Kidney (tissue), 14 donors: ENCODE data around the gene ERCC4. TPM values are rescaled to one million over a fixed set of nuclear protein-coding genes. Genes with fewer than 3 reads are reported as not detected.

ENCODE experiments used
- DNase-seq, 5 donors: peaks; one replicate each; pipeline ENCODE4 v3.0.0-alpha.2; 2013 to 2020
- FAIRE-seq: peaks from 2 replicates; lab custom pipeline; 2012; peaks lifted over from hg19 to GRCh38; lab: Jason Lieb, UNC
- H3K27ac ChIP-seq, 2 donors: one replicate each; pipeline ENCODE4 v1.7.0; 2013; ENCODE audit warnings: low read depth in 2 of 2, low read length in 2 of 2, inconsistent platforms in 1 of 2
- H3K27me3 ChIP-seq: one replicate; pipeline ENCODE4 v1.7.1; 2013; ENCODE audit warnings: low read length, inconsistent platforms; ENCODE audit not compliant: control insufficient read depth, insufficient read depth
- H3K36me3 ChIP-seq, 3 donors: one replicate each; pipeline versions ENCODE4 v1.7.0 to v1.7.1; 2013; ENCODE audit warnings: low read length in 3 of 3, control low read depth in 1 of 3, inconsistent platforms in 1 of 3; ENCODE audit not compliant: insufficient read depth in 3 of 3, control insufficient read depth in 2 of 3
- H3K4me1 ChIP-seq, 3 donors: one replicate each; pipeline versions ENCODE4 v1.7.0 to v1.7.1; 2013; ENCODE audit warnings: low read length in 3 of 3, inconsistent platforms in 1 of 3, low read depth in 1 of 3; ENCODE audit not compliant: control insufficient read depth in 2 of 3, insufficient read depth in 2 of 3
- H3K4me3 ChIP-seq, 3 donors: one replicate each; pipeline versions ENCODE4 v1.7.0 to v1.8.1; 2013; ENCODE audit warnings: low read length in 3 of 3, control low read depth in 1 of 3, inconsistent platforms in 1 of 3
- H3K9ac ChIP-seq, 3 donors: one replicate each; pipeline versions ENCODE4 v1.7.0 to v1.7.1; 2013; ENCODE audit warnings: low read length in 3 of 3, control low read depth in 1 of 3, inconsistent platforms in 1 of 3
- H3K9me3 ChIP-seq, 3 donors: one replicate each; pipeline versions ENCODE4 v1.7.0 to v1.7.1; 2013; ENCODE audit warnings: low read length in 3 of 3, control low read depth in 1 of 3, inconsistent platforms in 1 of 3; ENCODE audit not compliant: control insufficient read depth in 2 of 3, insufficient read depth in 1 of 3
- intact Hi-C: fragments of 100-400 bp; cut with DNase I; formaldehyde crosslinking; loops from one replicate; pipeline ENCODE4 v1.11.1; 2022
- polyA plus RNA-seq: library from polyadenylated mRNA; stranded (reverse); fragments of 350-450 nt; fragmentation: Illumina TruSeq; extraction: RNeasy Lipid Tissue Mini Kit (QIAGEN cat#74804); gene quantifications from one replicate; pipeline ENCODE4 v1.2.3, GENCODE V29; 2014; ENCODE audit warnings: low read depth, low replicate concordance; ENCODE audit not compliant: insufficient read depth
- total RNA-seq: library from RNA; stranded (reverse); fragmentation: NEBNext Ultra II Directional; extraction: Animal tissue kit (Norgen Biotek cat#: 25700); gene quantifications from one replicate; pipeline ENCODE4 v1.2.1, GENCODE V29; 2021
- TF ChIP-seq, protein P1 (sequence below): IDR thresholded peaks from 3 replicates; pipeline ENCODE4 v1.5.1; 2012; ENCODE audit warnings: mild to moderate bottlenecking, moderate library complexity, borderline replicate concordance; ENCODE audit not compliant: insufficient read depth; ENCODE audit errors: extremely low read depth
- donor health status: control.
- donor health status: control.
- donor health status: control.
- donor health status: control.
- donor health status: control.
- donor health status: DM: yes; HTN: yes; CAD: no.
- donor health status: Normal renal cell carcinoma (clear cell type).

Gene ERCC4
- total and polyA plus RNA-seq, 2 donors from 2014 or later, result 2.0 to 10.5 TPM

GRCh38 chr16:13919330-13919682 lies 648 bp upstream of the ERCC4 start:
- Histone ChIP-seq H3K36me3 (no peaks in the 10 kb centered on the region), H3K27ac (peak overlapping the region in 1 of 2 donors; percentile 38), H3K4me3 (peak overlapping the region; percentile 43 to 62 (median 52)), H3K9ac (peak overlapping the region; percentile 14 to 77 (median 19)), H3K27me3 (no peaks in the 10 kb centered on the region), H3K4me1 (peaks cover 0 to 11% (median 9%) of the 10 kb centered on the region in 3 donors), H3K9me3 (no peaks in the 10 kb centered on the region)
- DNase-seq, result peak in 1 of 5 donors; percentile 73
- no peak for FAIRE-seq
- TF ChIP-seq, protein P1, sequence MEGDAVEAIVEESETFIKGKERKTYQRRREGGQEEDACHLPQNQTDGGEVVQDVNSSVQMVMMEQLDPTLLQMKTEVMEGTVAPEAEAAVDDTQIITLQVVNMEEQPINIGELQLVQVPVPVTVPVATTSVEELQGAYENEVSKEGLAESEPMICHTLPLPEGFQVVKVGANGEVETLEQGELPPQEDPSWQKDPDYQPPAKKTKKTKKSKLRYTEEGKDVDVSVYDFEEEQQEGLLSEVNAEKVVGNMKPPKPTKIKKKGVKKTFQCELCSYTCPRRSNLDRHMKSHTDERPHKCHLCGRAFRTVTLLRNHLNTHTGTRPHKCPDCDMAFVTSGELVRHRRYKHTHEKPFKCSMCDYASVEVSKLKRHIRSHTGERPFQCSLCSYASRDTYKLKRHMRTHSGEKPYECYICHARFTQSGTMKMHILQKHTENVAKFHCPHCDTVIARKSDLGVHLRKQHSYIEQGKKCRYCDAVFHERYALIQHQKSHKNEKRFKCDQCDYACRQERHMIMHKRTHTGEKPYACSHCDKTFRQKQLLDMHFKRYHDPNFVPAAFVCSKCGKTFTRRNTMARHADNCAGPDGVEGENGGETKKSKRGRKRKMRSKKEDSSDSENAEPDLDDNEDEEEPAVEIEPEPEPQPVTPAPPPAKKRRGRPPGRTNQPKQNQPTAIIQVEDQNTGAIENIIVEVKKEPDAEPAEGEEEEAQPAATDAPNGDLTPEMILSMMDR, result peak; percentile 40
- intact Hi-C loops, result no loop called here

DNA sequence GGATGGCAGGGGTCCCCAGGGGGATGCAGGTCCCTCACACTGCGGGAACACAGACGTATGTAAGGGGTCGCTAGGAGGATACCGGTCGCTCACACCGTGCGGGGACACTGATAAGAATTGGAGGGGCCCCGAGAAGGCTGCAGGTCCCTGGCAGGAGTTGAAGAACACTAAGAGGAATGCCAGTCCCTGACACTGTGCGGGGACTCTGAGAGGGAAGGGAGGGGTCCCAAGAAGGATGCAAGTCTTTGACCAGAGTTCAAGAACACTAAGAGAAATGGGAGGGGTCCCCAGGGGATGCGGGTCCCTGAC lies 510 bp downstream of the ERCC4 start:
- intact Hi-C loops, result no loop called here
- H3K27me3 ChIP-seq, result no peaks in the 10 kb centered on the region
- DNase-seq (no peak), FAIRE-seq (no peak)
- TF ChIP-seq, protein P1, result no peak
- peak overlapping the region; percentile 55 to 99 (median 95) for H3K9ac ChIP-seq
- H3K36me3 ChIP-seq, result peaks cover 0 to 1% (median 0%) of the 10 kb centered on the region in 3 donors
- H3K9me3 ChIP-seq, result no peaks in the 10 kb centered on the region
- H3K4me3 ChIP-seq, result peak overlapping the region; percentile 72 to 96 (median 92)
- H3K27ac ChIP-seq, result peak overlapping the region in 1 of 2 donors; percentile 73
- peaks cover 0 to 11% (median 9%) of the 10 kb centered on the region in 3 donors for H3K4me1 ChIP-seq

DNA sequence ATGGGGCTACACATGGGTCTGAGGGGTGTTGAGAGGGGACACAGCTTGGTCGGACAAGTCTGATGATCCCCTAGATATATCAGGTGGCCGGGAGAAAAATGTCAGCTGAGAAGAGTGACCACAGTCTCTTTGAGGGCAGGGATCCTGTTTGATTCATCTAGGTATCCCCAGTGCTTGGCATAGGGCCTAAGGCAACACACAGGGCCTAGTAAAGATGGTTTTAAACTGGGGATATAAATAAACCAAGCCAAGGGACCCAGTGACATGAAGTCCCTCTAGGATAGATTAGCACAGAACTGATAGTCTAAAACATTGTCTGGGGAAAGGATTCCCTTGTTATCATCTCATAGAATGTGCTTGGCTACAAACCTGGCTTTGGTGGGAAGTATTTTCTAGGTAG lies 1.4 kb downstream of the ERCC4 start:
- Histone ChIP-seq H3K4me3 (peak overlapping the region in 1 of 3 donors; percentile 96), H3K9me3 (no peaks in the 10 kb centered on the region), H3K9ac (peak overlapping the region in 2 of 3 donors; percentile 95 to 99), H3K27me3 (no peaks in the 10 kb centered on the region), H3K4me1 (peaks cover 0 to 11% (median 9%) of the 10 kb centered on the region in 3 donors), H3K36me3 (peaks cover 0 to 9% (median 2%) of the 10 kb centered on the region in 3 donors), H3K27ac (no peak overlapping the region)
- DNase-seq, result no peak
- TF ChIP-seq, protein P1, result no peak
- intact Hi-C loops, result no loop called here
- no peak for FAIRE-seq

- H3K27me3 ChIP-seq, result no peaks in the 10 kb centered on the region
- H3K4me3 ChIP-seq, result no peak overlapping the region
- no peak overlapping the region for H3K27ac ChIP-seq
- DNase-seq, result peak in 2 of 5 donors; percentile 70 to 73
- peaks cover 0 to 9% (median 2%) of the 10 kb centered on the region in 3 donors for H3K36me3 ChIP-seq
- no peak overlapping the region for H3K9ac ChIP-seq
- FAIRE-seq, result peak; percentile 95
- intact Hi-C loops, result no loop called here
- H3K9me3 ChIP-seq, result no peaks in the 10 kb centered on the region
- peaks cover 0 to 11% (median 9%) of the 10 kb centered on the region in 3 donors for H3K4me1 ChIP-seq
- TF ChIP-seq, protein P1, result peak; percentile 36
Observed at GRCh38 chr16:13923703-13924298, 3.8 kb downstream of the ERCC4 start.
